B cell (primary cell): ENCODE measurements around the gene CHCHD4. TPM values are rescaled to one million over a fixed set of nuclear protein-coding genes. Genes with fewer than 3 reads are reported as not detected.

Experiments used
- ATAC-seq: fragments of 200-7000 bp; cut with Tn5 transposase; one replicate; pipeline ENCODE4 v1.10.0; 2021; ENCODE audit warnings: low read depth, mild to moderate bottlenecking, moderate number of reproducible peaks, moderate library complexity
- CTCF ChIA-PET: fragments of 350-600 bp; sonication (Branson Sonifier 250); formaldehyde crosslinking; loops from one replicate; lab custom pipeline; 2021; ENCODE audit warnings: antibody characterized with exemption, inconsistent platforms; lab: Charles Lee
- POLR2A ChIA-PET: fragments of 350-600 bp; sonication (Branson Sonifier 250); formaldehyde crosslinking; loops from one replicate; lab custom pipeline; 2021; ENCODE audit warnings: antibody characterized with exemption; lab: Charles Lee
- DNase-seq: peaks from one replicate; pipeline ENCODE4 v3.0.0; 2013
- H2AFZ ChIP-seq: 2 replicates; pipeline ENCODE4 v1.6.1; 2012; ENCODE audit warnings: mild to moderate bottlenecking, low read depth, low read length; ENCODE audit not compliant: insufficient read depth, poor library complexity, severe bottlenecking
- H3K27ac ChIP-seq, 2 donors: 1 replicate in 1 of 2; 2 replicates in 1 of 2; pipeline ENCODE4 v1.5.1; 2012 to 2013; ENCODE audit warnings: low read length in 2 of 2, mild to moderate bottlenecking in 2 of 2, moderate library complexity in 1 of 2
- H3K27me3 ChIP-seq, 4 experiments: fragments of 200-600 bp in 1 of 4; sonication (generic) in 1 of 4; replicated peaks in 1 of 4; 1 replicate in 2 of 4; 2 replicates in 2 of 4; pipeline versions ENCODE4 v1.6.1 to v1.7.0; 2013 to 2016; ENCODE audit warnings: low read length in 3 of 4, mild to moderate bottlenecking in 2 of 4, mixed read lengths in 1 of 4, moderate library complexity in 1 of 4; ENCODE audit not compliant: insufficient read depth in 4 of 4, control insufficient read depth in 3 of 4; ENCODE audit errors: control extremely low read depth in 1 of 4
- H3K36me3 ChIP-seq, 2 experiments: replicated peaks in 1 of 2; 1 replicate in 1 of 2; 2 replicates in 1 of 2; pipeline versions ENCODE4 v1.6.1 to v1.7.1; 2013; ENCODE audit warnings: low read length in 1 of 2; ENCODE audit not compliant: insufficient read depth in 2 of 2, control insufficient read depth in 1 of 2; ENCODE audit errors: control extremely low read depth in 1 of 2, extremely low read depth in 1 of 2
- H3K4me1 ChIP-seq, 2 donors: fragments of 200-600 bp in 1 of 2; sonication (generic) in 1 of 2; 1 replicate in 1 of 2; 2 replicates in 1 of 2; pipeline versions ENCODE4 v1.5.1 to v1.6.1; 2013 to 2017; ENCODE audit warnings: low read length in 2 of 2; ENCODE audit not compliant: control insufficient read depth in 2 of 2, insufficient read depth in 2 of 2
- H3K4me2 ChIP-seq: replicated peaks from 2 replicates; pipeline ENCODE3; 2012; ENCODE audit warnings: mild to moderate bottlenecking, low read depth, low read length; ENCODE audit not compliant: poor library complexity, severe bottlenecking
- H3K4me3 ChIP-seq, 5 experiments: fragments of 200-600 bp in 1 of 5; sonication (generic) in 1 of 5; 1 replicate in 3 of 5; 2 replicates in 2 of 5; pipeline versions ENCODE4 v1.5.1 to v1.7.0; 2011 to 2016; ENCODE audit warnings: low read length in 4 of 5, mild to moderate bottlenecking in 4 of 5, low read depth in 2 of 5, control low read depth in 1 of 5, moderate library complexity in 1 of 5; ENCODE audit not compliant: insufficient read depth in 1 of 5; ENCODE audit errors: control extremely low read depth in 1 of 5, extremely low read depth in 1 of 5
- H3K79me2 ChIP-seq: fragments of 200-600 bp; sonication (generic); one replicate; pipeline ENCODE4 v1.6.0; 2016; ENCODE audit warnings: low read length; ENCODE audit not compliant: control insufficient read depth, insufficient read depth
- H3K9ac ChIP-seq: fragments of 200-600 bp; sonication (generic); 2 replicates; pipeline ENCODE4 v1.6.1; 2017; ENCODE audit warnings: mild to moderate bottlenecking, low read length, moderate library complexity
- H3K9me3 ChIP-seq, 3 donors: one replicate each; pipeline versions ENCODE4 v1.6.1 to v1.7.1; 2013; ENCODE audit warnings: low read length in 2 of 3; ENCODE audit not compliant: control insufficient read depth in 2 of 3, insufficient read depth in 1 of 3; ENCODE audit errors: control extremely low read depth in 1 of 3
- H4K20me1 ChIP-seq: 2 replicates; pipeline ENCODE4 v1.6.0; 2012; ENCODE audit warnings: mild to moderate bottlenecking, low read length; ENCODE audit not compliant: insufficient read depth, control insufficient read depth, poor library complexity, severe bottlenecking
- H3K27ac Mint-ChIP-seq: one replicate; pipeline ENCODE4 v1.8.0; 2021; ENCODE audit warnings: mixed read lengths
- H3K27me3 Mint-ChIP-seq: one replicate; pipeline ENCODE4 v1.8.0; 2021; ENCODE audit warnings: mixed read lengths
- H3K4me1 Mint-ChIP-seq: one replicate; pipeline ENCODE4 v1.8.0; 2021; ENCODE audit warnings: mixed read lengths
- H3K4me3 Mint-ChIP-seq: one replicate; pipeline ENCODE4 v1.8.0; 2021; ENCODE audit warnings: mixed read lengths
- H3K9me3 Mint-ChIP-seq: one replicate; pipeline ENCODE4 v1.8.0; 2022; ENCODE audit warnings: mixed read lengths; ENCODE audit not compliant: insufficient read depth
- CTCF ChIP-seq: fragments of 200-600 bp; IDR thresholded peaks from one replicate; pipeline ENCODE4 v1.8.0; 2022; ENCODE audit warnings: antibody characterized with exemption, mild to moderate bottlenecking
- EZH2 ChIP-seq: IDR thresholded peaks from 2 replicates; pipeline ENCODE4 v1.6.1; 2012; ENCODE audit warnings: borderline replicate concordance, low read depth, mild to moderate bottlenecking, moderate library complexity, low read length; ENCODE audit not compliant: insufficient read depth, poor library complexity, severe bottlenecking
- WGBS: methylation state at CpG from one replicate; pipeline ENCODE4 v1.1.5; 2013; ENCODE audit warnings: missing lambda C conversion rate; ENCODE audit not compliant: insufficient coverage; 5-methylcytosine and 5-hydroxymethylcytosine counted together
- intact Hi-C: fragments of 100-400 bp; cut with micrococcal nuclease; formaldehyde crosslinking; loops from one replicate; pipeline ENCODE4 v1.10.0; 2022
- polyA plus RNA-seq: library from polyadenylated mRNA; depleted of rRNA; stranded (reverse); fragments of >200 nt; gene quantifications from 2 replicates; pipeline ENCODE4 v1.2.3, GENCODE V29; 2012
- total RNA-seq, 2 donors: library from RNA; stranded (reverse); fragments of 120-200 nt in 1 of 2; gene quantifications; 1 replicate in 1 of 2; 2 replicates in 1 of 2; pipeline versions ENCODE4 v1.2.3 to v1.2.4, GENCODE V29; 2013 to 2022

Gene CHCHD4
- total and polyA plus RNA-seq, 2 donors (not counting 1 experiment from before 2014, with no cell fraction given), result 3.7 to 8.0 TPM

GRCh38 chr3:14162178-14162577, 37.5 kb upstream of the CHCHD4 start:
- H3K27ac Mint-ChIP-seq, result no peak overlapping the region
- Histone ChIP-seq H3K4me2 (no peak overlapping the region), H3K9ac (no peak overlapping the region), H3K36me3 (peaks cover 31 to 97% of the 10 kb centered on the region in 2 experiments), H3K79me2 (peaks cover 7% of the 10 kb centered on the region), H3K4me1 (no peaks in the 10 kb centered on the region), H3K9me3 (peaks cover 0 to 13% (median 12%) of the 10 kb centered on the region in 3 donors), H3K27me3 (no peaks in the 10 kb centered on the region), H3K27ac (no peak overlapping the region), H2AFZ (no peak overlapping the region), H3K4me3 (no peak overlapping the region), H4K20me1 (no peaks in the 10 kb centered on the region)
- H3K4me1 Mint-ChIP-seq, result no peaks in the 10 kb centered on the region
- POLR2A ChIA-PET, result no interaction called here
- intact Hi-C loops, result loop anchor here (5.0 kb wide), 1 partner anchor 40 kb away; the partner anchor contains the start of gene CHCHD4
- H3K27me3 Mint-ChIP-seq, result no peaks in the 10 kb centered on the region
- CTCF ChIA-PET, result no interaction called here
- H3K4me3 Mint-ChIP-seq, result no peak overlapping the region
- no peak for TF ChIP-seq EZH2
- TF ChIP-seq CTCF, result no peak
- H3K9me3 Mint-ChIP-seq, result peaks cover 10% of the 10 kb centered on the region
- ATAC-seq, result no peak
- WGBS, result no CpG with 5 or more reads among the region's 2 CpGs
- DNase-seq, result no peak

GRCh38 chr3:14161282-14161681, 36.6 kb upstream of the CHCHD4 start:
- Histone ChIP-seq H3K36me3 (peaks cover 31 to 98% of the 10 kb centered on the region in 2 experiments), H3K4me1 (no peaks in the 10 kb centered on the region), H4K20me1 (no peaks in the 10 kb centered on the region), H3K79me2 (peaks cover 6% of the 10 kb centered on the region), H2AFZ (no peak overlapping the region), H3K27me3 (no peaks in the 10 kb centered on the region), H3K4me3 (no peak overlapping the region), H3K9me3 (peaks cover 0 to 13% (median 12%) of the 10 kb centered on the region in 3 donors), H3K4me2 (no peak overlapping the region), H3K9ac (no peak overlapping the region), H3K27ac (no peak overlapping the region)
- ChIA-PET POLR2A (no interaction called here), CTCF (no interaction called here)
- Mint-ChIP-seq H3K27me3 (no peaks in the 10 kb centered on the region), H3K4me3 (no peak overlapping the region), H3K9me3 (peaks cover 10% of the 10 kb centered on the region), H3K4me1 (no peaks in the 10 kb centered on the region), H3K27ac (no peak overlapping the region)
- intact Hi-C loops, result loop anchor here (5.0 kb wide), 1 partner anchor 39 kb away; the partner anchor contains the start of gene CHCHD4
- no CpG with 5 or more reads among the region's 2 CpGs for WGBS
- ATAC-seq (no peak), DNase-seq (no peak)
- no peak for TF ChIP-seq CTCF
- no peak for TF ChIP-seq EZH2
